HG03521 (cell line): ENCODE results near the gene IL1RL1.
A peak's percentile ranks its signal among the peaks of the same experiment; 100 is the strongest.
"Not testable (repeated sequence)": the region's sequence is repeated elsewhere in the genome, so short reads cannot be mapped to it uniquely, and the experiment has no call there.

Experiments
- ATAC-seq: cut with Tn5 transposase; IDR thresholded peaks from one replicate; pipeline ENCODE4 v1.9.1; 2021; ENCODE audit warnings: mild to moderate bottlenecking, moderate library complexity; ENCODE audit not compliant: unreplicated experiment

Gene IL1RL1

DNA sequence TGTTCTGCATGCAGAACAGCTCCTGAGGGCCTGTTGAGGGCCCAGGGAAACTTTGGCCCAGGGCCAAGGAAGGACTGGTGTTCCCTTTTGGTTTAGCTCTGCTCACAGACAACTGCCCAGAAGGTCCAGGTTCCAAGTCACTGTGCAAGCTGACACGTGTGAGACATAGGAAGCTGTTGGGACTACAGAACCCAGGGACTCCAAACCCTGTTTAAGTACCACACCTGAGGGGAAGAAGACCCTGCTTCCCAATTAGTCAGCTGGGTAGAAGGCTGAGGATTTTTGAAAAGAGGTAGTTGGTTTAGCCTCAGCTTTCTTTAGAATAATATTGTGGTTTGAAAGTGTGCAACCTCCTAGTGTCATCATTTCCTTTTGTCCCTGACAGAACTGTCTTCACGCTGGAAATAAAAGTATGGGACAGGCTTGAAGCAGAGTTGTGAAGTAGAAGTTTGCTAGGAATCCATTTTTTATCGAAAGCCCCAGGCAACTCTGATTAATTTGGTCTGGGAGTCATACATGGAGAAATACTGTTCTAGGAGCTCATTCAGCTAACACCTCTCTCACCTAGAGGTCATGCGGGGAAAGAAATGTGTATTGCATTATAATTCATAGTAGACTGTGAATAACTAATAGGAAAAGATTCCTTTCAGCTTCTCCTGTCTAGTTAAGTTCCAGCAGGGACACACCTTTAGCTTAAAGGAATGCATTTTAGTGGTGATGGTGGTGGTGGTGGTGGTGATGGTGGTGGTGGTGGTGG is 19.9 kb upstream of the IL1RL1 start:
- ATAC-seq: no peak

DNA sequence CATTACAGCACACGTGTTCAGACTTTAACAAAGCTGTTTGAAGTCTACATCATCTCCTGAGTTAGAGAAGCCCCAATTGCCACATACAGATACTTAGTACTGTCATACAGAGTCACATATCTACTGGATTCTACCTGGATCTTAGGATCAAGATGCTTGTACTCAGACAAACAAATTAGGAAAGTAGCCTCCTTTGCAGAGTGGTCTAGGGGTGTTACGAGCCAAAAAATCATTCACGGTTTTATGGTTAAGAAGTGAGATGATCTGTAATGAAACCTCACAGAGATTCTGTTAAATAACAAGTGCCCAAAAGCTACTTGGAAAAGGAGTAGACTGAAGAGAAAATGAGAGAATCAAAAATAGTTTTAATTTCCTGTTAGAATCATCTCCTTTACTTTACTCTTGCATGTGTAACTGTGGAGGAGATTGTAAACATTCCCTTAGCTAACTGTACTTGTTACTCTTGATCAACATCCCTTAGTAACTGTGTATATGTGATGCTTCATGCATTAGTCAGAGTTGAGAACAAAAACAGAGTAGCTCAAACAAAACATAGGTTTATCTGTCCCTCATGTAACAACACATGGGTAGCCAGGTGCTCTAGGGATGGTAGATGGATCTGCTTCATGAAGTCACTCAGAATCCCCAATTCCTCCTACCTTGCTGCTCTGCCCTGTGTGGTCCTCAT is 16.4 kb upstream of the IL1RL1 start:
- no peak for ATAC-seq

DNA sequence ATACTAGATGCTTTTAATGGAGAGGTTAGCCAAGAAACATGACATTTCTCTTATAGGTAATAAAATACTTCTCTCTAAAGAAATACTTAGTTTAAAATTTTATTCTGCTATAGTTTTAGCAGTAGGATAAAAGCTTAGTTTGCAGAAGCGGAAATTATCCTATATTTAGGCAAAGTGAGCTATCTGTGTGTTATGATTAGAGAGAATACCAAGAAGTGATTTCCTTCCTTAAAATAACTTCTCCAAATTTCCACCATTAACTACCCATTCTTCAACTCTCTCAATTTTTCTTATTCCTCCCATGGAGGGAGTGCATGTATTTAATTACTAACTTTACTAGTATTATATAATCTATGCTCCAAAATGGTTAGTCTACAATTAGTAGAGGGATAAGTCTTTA is 15.8 kb upstream of the IL1RL1 start:
- no peak for ATAC-seq

DNA sequence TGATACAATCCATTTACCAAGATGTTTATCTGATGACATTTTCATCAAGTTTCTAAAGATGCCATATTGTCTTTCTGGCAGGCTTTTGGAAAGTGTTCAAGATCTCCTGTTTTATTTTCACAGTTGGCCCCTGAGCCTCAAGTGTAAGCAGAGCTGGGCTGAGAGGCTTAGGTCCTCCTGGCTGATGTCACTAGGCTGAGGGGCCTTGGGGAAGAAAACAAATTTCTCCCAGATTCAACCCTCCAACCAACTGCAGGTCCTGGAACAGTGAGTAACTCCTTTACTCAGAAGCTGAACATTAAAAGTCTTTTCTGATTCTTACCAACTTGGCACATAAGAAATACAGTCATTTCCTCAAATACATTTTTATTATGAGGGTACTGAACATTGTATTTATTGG is 14.9 kb upstream of the IL1RL1 start:
- no peak for ATAC-seq

DNA sequence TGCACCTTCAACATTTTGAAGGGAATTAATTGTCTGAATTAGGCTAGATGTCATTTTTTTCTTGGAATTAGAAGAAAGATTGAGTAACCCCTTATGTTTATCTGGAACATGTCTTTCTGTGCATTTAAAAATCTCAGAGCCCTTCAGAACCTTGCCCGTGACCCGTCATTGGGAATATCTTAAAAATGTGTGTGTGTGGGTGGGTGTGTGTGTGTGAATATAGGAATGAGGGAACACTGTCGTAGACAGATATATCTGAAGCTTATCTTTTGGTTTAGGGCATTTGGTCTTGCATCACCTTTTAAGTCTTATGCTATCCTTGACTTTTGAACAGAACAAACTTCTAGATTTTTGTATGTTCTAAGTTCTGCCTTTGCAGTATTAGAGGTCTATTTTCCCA is 13.5 kb upstream of the IL1RL1 start:
- no peak for ATAC-seq

DNA sequence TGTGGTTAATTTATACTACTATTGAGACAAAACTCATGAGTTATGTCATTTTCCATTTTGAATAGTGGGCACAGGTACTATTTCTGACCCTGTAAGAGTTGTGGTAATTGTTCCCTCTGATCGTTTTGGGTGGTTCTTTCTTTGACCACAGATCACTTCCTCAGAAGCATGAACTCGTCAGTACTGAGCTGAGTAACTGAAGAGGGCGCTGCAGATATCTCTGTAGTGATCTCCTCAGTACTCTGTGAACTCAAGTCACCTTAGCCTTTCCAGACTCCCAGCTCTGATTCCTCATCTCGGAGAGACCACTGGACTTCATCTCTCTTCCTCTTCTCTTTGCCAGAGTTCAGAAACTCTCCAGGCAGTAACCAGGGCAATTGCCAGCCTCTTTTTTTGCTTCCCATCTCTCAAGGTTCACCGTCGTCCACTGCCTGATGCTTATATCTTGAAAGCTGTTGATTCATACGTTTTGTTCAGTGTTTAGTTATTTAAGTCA is 9.4 kb upstream of the IL1RL1 start:
- peak; percentile 86 for ATAC-seq

DNA sequence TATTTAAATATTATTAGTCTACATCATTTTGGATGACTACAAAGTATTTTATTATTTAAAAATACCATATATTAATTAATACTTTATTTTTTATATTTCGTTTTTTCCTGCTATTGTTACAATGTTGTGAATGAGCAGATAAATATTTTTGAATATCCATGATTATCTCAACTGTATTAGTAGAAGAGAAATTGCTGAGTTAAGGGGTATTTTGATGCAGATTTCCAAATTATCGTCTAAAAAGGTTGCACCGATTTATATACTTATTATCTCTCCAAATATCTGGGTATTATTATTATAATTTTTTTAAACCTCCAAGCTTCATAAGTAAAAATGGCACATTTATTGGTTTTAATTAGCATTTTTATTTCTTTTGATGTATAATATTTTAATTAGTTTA is 8.9 kb upstream of the IL1RL1 start:
- no peak for ATAC-seq

DNA sequence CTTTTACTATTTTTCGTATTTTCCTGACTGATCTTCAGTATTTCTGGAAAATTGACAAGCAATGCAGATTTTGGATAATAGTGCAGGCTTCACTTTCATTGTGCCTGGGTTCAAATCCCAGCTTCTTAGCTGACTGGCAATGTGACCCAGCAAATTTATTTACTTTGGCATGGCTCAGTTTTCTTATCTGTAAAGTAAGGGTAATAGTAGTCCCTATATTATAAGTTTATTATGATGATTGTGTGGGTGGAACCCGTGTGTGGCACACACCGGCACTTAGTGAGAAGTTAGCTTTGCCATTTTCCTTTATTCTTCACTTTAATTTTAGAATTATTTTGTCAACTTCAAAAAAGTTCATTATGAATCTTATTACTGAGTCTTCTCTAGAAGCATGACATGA is 7.8 kb upstream of the IL1RL1 start:
- no peak for ATAC-seq

DNA sequence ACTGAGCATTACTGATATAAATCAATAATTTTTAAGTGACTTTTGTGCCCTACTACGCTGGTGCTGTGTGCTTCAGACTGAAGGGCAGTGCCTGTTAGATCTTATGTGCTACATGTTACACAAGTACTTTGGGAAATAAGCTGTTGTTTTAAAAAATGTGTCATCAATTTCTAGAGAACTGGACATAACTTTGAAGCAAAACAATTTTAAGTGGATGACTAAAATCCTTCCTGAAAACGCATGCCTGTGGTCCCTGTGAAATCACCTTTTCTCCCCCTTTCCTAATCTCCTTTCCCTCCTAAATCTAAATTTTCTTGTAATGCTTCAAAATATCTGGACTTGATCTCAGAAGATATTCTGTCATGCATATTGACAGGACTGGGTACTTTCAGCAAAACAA is 7.1 kb upstream of the IL1RL1 start:
- no peak for ATAC-seq

DNA sequence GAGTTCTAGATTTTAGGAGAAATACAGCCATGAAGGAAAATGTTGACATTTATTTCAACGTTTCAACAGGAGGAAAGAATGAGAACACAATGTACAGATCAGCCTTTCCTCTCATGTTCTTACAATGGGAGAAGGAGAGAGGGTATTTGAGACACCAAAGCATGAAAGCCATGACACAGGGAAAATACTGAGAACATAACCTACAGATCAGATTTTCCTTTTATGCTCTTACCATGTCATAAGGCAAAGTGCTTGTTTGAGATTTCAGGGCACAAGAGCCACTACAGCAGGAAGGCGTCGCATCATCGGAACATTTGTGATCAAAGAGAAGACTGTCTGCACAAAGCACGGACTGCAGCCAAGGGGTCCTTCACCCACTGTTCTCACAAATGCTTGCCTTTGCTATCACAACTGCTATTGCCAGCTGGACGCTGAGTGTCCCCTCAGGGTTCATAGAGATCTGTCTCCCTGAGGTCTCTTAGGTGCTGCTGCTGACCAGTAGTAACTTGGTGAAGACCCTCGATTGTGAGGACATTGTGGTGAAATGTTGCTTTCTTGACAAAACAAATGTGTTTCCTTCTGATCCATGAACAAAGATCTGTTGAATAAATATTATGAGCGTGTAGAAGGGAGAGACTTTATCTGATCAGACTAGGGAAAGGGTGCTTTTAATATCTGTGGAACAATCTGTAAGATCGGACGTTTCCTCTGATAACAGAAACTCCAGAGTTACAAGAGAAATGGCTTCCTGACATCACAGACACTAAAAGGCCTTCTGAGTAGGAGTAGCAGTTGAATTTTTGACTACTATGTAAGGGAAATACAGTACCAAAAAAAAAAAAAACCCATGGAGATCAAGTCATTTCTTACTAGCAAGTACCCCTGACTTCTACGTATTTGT is 6.4 kb upstream of the IL1RL1 start:
- ATAC-seq: no peak

DNA sequence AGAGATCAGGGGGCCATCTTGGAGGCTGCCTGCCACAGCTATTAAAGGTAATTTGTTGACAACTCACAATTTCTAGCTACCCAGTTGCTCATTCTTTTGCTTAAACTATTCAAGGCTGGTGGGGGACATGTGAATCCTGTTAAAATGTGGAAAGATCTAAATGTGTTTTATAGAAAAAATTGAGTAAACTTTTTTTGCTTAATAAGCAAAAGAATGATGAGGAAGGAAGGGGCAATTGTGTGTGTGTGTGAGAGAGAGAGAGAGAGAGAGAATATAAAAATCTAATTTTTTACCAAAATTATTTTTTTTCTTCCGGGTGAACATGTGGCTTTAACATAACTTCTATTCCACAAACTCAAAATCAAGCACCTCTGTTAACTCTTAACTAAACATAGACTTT is 5.2 kb upstream of the IL1RL1 start:
- ATAC-seq: no peak

DNA sequence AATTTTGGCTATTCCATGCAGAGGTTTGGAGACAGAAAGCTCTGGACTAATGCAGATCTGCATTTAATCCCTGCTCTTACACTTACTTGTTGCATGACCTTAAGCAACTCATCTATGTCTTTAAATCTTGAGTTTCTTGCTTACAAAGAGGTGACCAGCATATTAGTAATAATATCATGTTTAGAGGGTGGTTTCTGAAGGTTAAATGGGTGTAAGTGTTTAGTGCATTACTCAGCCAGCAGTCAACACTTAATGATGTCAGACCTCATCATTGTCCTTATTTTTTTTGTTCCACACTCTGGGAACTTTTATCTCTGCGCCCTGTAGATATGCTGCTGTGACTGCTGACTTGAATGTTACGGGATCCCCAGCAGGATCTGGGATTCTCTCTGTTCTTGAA is 1.7 kb downstream of the IL1RL1 start:
- ATAC-seq: no peak

DNA sequence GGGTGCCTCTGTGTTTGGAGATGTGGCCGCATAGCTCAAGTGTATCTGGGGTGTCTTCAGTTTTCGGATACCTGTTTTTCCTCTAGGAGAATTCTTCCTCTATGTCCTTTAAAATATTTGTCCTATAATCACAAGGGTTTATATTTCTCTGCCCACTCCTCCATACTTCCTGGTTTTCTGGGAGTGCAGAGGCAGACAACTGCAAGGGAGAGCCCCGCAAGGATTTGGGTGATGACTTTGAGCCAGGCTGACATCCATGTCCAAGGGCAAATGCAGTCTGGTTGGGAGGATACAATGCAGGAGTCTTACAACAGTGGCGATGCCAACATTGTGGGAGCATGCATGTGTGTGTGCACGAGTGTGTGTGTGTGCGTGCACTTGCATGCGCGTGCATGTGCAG is 2.1 kb downstream of the IL1RL1 start:
- no peak for ATAC-seq

DNA sequence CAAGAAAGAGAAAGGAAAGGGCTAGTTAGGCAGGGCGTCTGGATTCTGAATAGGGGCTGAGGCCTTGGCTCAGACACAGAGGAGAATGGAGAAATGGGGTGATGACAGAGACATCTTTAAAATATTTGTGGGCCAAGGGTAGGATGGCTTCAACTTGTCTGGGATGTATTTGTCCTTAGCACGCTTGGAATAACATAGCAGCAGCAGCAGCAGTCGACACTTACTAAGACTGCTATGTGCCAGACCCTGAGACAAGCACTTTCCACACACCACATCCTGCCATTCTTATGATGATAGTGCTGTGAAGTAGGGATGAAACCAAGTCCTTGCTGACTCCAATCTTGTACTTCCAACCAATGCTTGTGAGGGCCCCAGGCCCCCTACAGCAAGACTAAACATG is 2.6 kb downstream of the IL1RL1 start:
- ATAC-seq: no peak

DNA sequence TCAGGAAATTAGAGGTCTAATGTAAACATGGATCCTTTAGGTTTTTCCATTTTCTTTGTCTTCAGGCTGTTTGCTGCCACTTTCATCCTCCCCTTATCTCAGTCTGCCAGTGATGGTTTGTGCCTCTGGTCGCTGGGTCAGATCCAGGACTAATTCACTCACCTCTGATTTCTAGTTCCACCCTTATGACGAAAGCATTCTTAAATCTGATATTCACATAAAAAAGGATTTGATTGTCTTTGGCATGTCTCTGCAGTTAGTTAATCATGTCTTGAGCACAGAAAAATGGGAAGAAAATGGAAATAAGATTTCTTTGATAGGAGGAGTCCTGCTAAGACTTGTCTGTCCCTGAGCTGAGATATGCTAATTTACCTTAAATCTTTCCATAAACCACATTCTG is 4.6 kb downstream of the IL1RL1 start:
- ATAC-seq: no peak

DNA sequence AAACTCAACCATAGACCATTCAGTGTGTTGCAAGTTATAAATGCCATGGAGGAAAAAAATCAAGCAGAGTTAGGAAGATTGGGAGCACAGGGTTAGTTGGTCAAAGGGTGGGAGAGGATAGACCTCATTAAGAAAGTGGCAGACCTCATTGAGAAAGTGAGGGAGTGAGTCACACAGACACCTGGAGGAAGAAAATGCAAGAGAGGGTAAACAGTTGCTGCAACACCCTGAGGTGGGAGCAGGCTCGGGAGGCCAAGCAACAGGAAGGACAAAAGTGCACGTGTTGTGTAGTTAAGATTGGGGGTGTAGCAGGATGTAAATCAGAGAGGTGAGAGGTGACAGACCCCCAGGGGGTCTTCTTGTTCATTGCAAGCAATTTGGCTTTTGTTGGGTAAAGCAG is 6.4 kb downstream of the IL1RL1 start:
- no peak for ATAC-seq

DNA sequence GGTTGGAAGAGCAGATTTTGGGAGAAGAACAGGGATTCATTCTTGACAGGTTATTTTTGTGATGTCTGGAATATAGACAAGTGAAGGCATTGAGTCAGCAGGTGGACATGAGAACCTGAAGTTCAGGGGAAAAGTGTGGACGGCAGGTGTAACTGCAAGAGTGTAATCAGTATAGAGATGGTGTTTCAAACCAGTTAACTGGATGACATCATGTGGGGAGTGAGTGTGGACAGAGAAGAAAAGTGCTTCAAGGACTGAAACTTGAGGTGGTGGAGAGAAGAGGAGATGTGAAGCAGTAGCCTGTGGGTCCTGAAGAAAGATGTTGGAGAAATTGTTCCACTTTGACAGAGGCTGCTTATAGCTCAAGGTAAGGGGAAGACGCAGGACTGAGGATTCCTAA is 7.1 kb downstream of the IL1RL1 start:
- ATAC-seq: no peak

DNA sequence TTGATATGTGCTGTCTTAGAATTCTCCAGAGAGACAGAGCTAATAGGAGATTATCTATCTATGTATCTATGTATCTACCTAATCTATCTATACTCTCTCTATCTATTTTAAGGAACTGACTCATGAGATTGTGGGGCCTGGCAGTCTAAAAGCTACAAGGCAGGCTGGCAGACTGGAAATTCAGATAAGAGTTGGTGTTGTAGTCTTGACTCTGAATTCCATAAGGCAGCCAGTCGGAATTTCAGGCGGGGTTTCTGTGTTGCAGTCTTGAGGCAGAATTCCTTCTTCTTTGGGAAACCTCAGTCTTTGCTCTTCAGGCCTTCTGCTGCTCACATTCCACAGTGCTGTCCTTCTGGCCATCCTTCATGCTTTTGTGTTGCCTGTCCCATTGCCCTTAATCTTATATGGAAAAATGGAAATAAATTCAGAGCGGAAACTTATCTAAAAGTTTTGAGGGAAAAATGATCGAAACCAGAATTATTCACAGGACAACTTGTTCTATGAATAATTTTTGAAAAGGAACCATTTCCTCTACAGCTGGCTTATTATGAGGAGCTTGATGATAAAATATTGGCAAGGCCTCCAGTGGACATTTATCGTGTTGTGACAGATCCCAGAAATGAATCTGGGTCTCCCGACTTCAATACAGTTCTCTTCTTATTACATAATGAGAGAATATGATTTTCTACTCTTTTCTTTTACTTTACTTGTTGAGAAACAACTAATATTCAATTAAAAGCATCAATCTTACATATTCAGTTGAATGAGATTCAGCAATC is 10.8 kb downstream of the IL1RL1 start:
- ATAC-seq: no peak

DNA sequence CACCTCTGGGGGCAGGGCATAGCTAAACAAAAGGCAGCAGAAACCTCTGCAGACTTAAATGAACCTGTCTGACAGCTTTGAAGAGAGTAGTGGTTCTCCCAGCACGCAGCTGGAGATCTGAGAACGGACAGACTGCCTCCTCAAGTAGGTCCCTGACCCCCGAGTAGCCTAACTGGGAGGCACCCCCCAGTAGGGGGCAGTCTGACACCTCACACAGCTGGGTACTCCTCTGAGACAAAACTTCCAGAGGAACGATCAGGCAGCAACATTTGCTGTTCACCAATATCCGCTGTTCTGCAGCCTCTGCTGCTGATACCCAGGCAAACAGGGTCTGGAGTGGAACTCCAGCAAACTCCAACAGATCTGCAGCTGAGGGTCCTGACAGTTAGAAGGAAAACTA is 13.6 kb downstream of the IL1RL1 start:
- not testable (repeated sequence) for ATAC-seq

DNA sequence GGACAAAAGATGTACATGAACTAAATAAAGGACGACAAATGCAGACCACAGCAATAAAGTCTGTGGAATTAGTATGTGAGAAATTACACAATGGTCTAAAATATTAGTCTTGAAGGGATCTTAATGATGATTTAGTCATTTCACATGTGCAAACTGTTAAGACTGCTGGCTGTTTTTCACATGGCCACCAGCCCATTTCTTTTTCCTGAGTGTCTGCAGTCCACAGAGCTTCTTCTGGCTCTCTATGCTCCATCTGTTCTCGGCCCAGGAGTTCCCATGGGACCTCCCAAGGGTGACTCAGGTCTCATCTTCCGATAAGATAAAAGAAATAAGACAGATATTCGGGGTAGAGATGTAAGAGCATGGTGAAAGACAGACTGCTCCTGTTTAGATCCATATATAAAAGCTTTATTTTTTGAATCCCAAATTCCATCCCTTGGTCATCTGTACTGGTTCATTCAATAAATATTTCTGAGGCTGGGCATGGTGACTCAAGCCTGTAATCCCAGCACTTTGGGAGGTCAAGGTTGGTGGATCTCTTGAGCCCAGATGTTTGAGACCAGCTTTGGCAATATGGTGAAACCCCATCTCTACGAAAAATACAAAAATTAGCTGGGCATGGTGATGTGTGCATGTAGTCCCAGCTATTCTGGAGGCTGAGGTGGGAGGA is 20.1 kb downstream of the IL1RL1 start:
- ATAC-seq: no peak
